Measurements from ENCODE around the gene PPP1R13B.

- no peak for TF ChIP-seq CTCF (IDR thresholded peaks at IDR 0.05)
- TF ChIP-seq EZH2 (IDR thresholded peaks at IDR 0.05): no peak
Measured at GRCh38 chr14:103703433-103704385, 143.7 kb downstream of the PPP1R13B start.
